IPS-18c (cell line): ENCODE results near the gene PARP11.

ENCODE experiments used
- H3K4me3 ChIP-seq: 2 replicates; pipeline ENCODE4 v1.7.0; 2013; ENCODE audit warnings: low read depth, mild to moderate bottlenecking, low read length, moderate library complexity; ENCODE audit not compliant: insufficient read depth
- H3K9me3 ChIP-seq: one replicate; pipeline ENCODE4 v1.6.1; 2013; ENCODE audit warnings: mild to moderate bottlenecking, low read length, moderate library complexity; ENCODE audit not compliant: control insufficient read depth, insufficient read depth

The PARP11 gene

GRCh38 chr12:3838076-3838475, 35.1 kb downstream of the PARP11 start:
- Histone ChIP-seq H3K9me3 (no peaks in the 10 kb centered on the region), H3K4me3 (no peak overlapping the region)

GRCh38 chr12:3837049-3837448, 36.1 kb downstream of the PARP11 start:
- no peaks in the 10 kb centered on the region for H3K9me3 ChIP-seq
- H3K4me3 ChIP-seq: no peak overlapping the region

- H3K4me3 ChIP-seq: no peak overlapping the region
- H3K9me3 ChIP-seq: no peaks in the 10 kb centered on the region
These were observed 36.6 kb downstream of the PARP11 start for GRCh38 chr12:3836641-3837040.

- H3K4me3 ChIP-seq: no peak overlapping the region
- H3K9me3 ChIP-seq: no peaks in the 10 kb centered on the region
These were observed 37.3 kb downstream of the PARP11 start for GRCh38 chr12:3835914-3836313.

DNA sequence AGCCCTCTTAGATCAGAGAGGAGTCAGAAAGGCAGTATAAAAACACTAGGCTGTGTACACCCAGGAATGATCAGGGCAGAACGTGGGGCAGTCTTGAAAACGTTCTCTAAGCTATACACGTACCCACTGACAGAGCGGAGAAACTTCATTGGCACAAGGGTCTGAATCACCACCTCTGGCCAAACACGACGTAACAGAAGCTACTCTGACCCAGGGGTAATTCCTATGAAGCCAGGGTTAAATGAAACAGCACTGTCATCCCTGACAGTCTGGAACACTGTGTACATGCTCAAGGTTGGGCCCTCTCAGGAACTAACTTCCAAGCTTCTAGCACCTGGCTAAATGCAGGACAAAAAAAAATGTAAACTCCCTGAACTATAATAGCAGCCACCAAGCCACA, 38.4 kb downstream of the PARP11 start:
- Histone ChIP-seq H3K9me3 (no peaks in the 10 kb centered on the region), H3K4me3 (no peak overlapping the region)

DNA sequence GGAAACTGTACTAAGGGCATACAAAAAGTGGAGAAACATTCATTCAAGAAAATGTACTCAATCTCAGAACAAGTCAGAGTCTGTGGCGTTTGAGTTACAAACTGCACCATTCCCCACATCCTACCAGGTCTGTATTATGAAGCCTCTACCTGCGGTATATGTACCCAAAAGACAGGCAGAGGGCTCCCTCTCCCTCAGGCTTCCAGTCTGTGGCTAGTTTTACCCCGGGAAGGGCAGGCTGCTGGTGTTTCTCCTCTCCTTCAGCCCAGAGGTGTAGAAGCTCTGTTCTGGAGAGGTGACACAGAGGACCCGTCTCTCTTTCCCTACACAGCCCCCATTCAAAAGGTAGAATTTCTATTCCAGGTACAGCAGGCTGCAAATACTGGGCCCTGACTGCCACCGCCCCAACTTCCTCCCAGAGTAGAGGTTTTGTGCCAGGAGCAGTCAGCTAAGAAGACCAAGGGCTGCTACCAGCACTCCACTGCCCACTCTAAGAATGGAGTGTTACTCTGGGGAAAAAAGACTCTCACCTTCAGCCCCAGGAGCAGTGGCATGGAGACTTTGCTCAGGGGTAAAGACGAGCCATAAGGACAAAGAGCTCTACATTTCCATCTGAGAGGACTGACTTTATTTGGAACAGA, 39.4 kb downstream of the PARP11 start:
- Histone ChIP-seq H3K4me3 (no peak overlapping the region), H3K9me3 (no peaks in the 10 kb centered on the region)

DNA sequence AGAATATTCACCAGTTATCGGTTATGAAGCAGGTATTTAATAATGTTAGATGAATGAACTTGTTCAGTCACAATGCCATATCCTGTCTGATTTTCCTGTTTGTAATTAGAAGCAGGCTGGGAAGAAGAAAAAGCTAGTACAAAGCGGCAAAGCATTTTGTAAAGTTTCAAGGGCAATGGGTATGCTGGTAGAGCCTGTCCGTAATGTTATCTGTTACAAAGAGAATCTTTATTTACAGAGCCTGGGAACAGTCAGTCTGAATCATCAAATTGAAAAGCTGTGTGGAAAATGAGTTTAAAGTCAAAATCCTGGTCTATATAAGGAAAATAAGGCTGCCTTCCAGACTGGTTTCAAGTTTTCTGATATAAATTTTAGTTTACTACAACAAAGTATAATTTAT, 40.5 kb downstream of the PARP11 start:
- no peaks in the 10 kb centered on the region for H3K9me3 ChIP-seq
- no peak overlapping the region for H3K4me3 ChIP-seq

DNA sequence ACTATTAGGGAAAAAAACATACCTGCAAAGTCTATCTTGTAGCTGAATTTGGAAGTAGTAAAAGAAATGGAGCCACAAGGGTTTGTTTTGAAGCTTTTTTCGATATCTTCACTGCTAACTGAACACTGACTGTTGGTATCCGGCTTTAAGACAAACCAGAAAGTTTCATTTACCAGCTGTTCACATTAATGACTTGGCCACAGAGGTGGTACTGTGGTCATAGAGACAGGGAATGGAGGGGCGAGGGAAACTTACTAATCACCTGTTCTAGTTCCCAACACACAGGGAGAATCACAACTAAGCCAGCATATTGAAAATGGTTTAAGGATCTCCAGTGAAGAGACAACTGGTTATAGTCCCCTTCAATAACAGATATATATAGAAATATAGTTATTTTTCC, 44.3 kb downstream of the PARP11 start:
- Histone ChIP-seq H3K9me3 (no peaks in the 10 kb centered on the region), H3K4me3 (no peak overlapping the region)

DNA sequence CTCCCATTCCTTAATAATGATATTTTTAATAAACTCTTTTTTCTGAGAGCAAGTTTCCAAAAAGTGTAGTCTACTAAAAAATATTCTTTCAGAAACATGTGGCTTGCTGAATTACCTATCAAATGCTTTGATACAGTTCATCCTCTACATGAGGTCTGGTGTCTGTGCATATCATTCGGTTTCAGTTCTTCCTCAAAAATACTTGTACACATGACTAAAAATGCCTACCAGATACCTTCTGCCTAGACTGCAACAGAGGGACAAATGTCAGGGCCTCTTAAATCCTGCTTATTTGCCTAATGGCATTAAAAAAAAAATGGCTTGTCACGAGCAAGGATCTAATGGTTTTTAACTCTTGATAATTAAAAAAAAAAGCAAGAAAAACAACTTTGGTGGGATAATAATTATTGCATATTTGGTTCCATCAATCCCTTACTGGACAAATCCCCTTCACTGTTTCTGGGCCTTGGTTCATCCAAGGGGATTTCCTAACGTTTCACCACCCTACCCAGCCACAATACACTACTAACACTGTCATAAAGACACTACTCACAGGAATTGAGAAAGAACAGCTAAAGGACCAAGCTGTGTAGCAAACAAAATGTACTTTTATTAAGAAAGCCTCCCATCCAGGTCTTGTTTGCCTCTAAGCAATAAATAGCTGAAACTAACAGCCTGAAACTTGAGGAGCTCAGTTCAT, 45.7 kb downstream of the PARP11 start:
- Histone ChIP-seq H3K9me3 (no peaks in the 10 kb centered on the region), H3K4me3 (no peak overlapping the region)

DNA sequence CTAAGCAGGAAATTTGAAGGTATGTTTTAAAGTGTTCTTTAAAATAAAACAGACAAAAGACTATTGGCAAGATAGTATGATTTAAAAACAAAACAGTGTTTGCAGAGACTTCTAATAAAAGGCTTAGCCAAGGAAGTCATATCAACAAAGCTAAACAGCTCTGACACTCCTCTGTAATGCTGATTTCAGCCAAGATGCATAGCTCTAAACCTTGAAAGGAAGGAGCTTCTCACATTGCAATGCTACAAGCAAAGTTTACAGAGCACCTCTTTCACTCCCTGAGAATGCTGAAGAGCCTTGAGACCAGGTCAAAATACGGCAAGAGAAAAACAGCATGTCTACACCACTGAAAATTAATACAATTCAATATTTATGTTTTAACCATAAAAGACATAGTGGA, 51.8 kb downstream of the PARP11 start:
- H3K4me3 ChIP-seq: no peak overlapping the region

DNA sequence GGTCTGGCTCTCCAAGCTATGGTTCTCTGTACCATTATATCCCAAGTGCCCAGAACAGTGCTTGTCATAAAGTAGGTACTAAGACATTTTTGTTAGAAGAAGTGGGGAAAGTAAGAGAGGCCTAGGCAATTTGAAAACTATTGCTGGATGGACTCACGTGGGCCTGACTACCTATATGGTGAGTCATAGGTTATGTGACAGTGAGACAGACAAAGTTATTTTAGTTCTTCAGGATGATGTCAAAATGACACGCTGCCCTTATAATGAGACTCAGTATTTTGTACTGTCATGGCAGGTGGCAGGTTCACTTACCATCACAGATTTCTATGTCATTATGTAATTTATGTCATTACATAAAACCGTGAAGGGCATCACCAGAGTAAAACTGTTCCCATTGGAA, 53.1 kb downstream of the PARP11 start:
- no peak overlapping the region for H3K4me3 ChIP-seq
- no peaks in the 10 kb centered on the region for H3K9me3 ChIP-seq

More for the DNA sequence above, 51.8 kb downstream of the PARP11 start:
- H3K9me3 ChIP-seq: no peaks in the 10 kb centered on the region

- H3K9me3 ChIP-seq: no peaks in the 10 kb centered on the region
- H3K4me3 ChIP-seq: no peak overlapping the region
These were observed 56.9 kb downstream of the PARP11 start for GRCh38 chr12:3816266-3816665.

DNA sequence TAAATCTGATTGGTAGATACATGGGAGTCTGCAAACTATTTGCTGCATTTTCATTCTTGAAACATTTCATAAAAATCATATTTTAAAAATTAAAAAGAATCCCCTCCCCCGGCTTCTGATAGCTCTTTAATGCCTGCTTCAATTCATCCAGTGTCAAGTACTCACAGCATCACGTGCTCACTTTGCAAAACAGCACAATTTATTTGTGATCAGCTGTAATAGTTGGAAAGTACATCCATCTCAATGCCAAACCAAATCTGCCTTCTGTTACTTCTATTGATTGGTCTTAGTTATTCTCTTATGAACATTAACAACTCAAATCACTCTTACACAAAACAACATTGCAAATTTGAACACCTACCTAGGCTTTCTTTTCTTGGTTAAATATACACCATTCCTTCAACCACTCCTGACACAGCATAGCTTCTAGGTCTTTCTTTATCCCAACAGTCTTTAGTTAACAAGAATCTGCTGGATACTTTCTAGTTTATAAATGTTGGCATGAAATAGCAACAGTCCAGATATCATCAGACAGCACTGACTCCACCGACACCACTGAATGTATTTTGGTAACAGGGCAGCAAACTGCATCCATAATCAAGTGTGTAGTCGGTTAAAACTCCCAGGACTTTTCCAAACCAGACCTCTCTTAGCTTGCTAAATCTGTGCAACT, 58.0 kb downstream of the PARP11 start:
- H3K9me3 ChIP-seq: no peaks in the 10 kb centered on the region
- H3K4me3 ChIP-seq: no peak overlapping the region

- Histone ChIP-seq H3K9me3 (no peaks in the 10 kb centered on the region), H3K4me3 (no peak overlapping the region)
These were observed 62.7 kb downstream of the PARP11 start for GRCh38 chr12:3810540-3810939.

DNA sequence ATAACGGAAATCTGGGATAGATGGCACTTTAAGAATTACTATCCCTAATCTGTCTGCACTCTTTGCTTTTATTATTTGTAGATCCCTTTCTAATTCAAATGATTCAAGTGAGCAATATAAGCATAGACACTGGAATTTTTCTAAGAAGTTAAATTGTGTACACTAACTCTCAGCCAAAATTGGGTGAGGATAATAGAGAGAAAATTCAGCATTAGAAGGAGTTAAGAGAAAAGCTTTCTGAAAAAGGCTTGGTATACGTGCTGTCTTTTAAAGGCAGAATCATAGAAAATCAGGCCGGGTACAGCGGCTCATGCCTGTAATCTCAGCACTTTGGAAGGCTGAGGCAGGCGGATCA, 63.2 kb downstream of the PARP11 start:
- no peaks in the 10 kb centered on the region for H3K9me3 ChIP-seq
- H3K4me3 ChIP-seq: no peak overlapping the region

DNA sequence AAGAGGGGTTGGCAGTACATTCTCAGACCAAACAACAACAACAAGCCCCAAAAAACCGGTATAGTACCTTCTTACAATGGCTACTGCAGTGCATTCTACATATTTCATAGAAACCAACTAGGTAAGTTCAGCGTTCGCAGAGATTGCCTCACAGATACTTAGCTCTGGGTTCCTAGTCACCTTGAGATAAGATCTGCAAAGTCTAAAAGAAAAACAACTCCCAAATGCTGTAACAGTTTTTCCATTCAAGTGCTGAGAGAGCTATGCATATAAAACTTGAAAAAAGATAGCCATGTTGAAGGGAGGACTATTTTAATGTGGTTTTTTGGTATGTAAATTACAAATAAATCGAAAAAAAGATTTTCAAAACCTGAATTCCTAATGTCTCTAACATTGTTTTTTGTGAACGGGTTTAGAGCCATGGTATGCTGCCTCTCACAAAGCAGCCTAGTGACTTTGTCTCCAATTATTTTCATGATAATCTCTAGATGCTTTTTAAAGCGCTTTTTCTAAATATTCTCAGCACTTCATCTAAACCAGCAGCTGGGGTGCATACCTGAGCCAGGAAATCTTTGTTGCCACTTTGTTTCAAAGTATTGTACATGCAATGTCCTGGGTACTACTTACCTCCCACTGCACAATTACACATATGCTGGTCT, 63.7 kb downstream of the PARP11 start:
- Histone ChIP-seq H3K9me3 (no peaks in the 10 kb centered on the region), H3K4me3 (no peak overlapping the region)

DNA sequence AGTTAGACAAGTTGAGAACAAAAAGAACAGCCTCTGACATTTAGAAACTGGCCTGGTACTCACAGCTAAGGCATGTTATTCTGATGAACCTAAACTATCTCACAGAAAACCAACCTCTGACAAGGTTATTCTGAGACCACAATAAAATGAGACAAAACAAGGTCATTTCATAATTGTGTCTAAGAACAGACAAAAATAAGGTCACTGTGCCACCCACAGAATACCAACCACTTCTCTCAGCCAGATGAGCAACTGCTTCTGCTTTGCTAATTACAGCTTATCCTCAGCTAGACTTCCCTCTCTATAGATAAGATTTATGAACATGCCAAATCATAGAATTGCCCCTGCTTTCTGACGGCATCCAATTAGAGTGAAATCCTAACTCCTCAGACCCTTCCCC, 68.1 kb downstream of the PARP11 start:
- H3K4me3 ChIP-seq: no peak overlapping the region
- H3K9me3 ChIP-seq: no peaks in the 10 kb centered on the region

GRCh38 chr12:3803865-3804472, 69.2 kb downstream of the PARP11 start:
- Histone ChIP-seq H3K4me3 (no peak overlapping the region), H3K9me3 (no peaks in the 10 kb centered on the region)
